ENCODE measurements around the gene WNT6.

The WNT6 gene

GRCh38 chr2:218893349-218894150, 33.9 kb downstream of the WNT6 start:
- DNase-seq (ENCODE audit: low read depth): no peak

- no peak for DNase-seq (ENCODE audit: low read depth)
Measured at GRCh38 chr2:218894151-218894879, 34.7 kb downstream of the WNT6 start.

GRCh38 chr2:218894880-218895157, 35.2 kb downstream of the WNT6 start:
- no peak for DNase-seq (ENCODE audit: low read depth)

- DNase-seq (ENCODE audit: low read depth): no peak
Measured at GRCh38 chr2:218895326-218895725, 35.7 kb downstream of the WNT6 start.

- no peak for DNase-seq (ENCODE audit: low read depth)
Measured at GRCh38 chr2:218895759-218896500, 36.3 kb downstream of the WNT6 start.

GRCh38 chr2:218896501-218897393, 37.1 kb downstream of the WNT6 start:
- DNase-seq (ENCODE audit: low read depth): no peak

GRCh38 chr2:218897394-218898108, 37.9 kb downstream of the WNT6 start:
- no peak for DNase-seq (ENCODE audit: low read depth)

GRCh38 chr2:218898109-218898878, 38.7 kb downstream of the WNT6 start:
- no peak for DNase-seq (ENCODE audit: low read depth)

GRCh38 chr2:218899147-218899546, 39.5 kb downstream of the WNT6 start:
- no peak for DNase-seq (ENCODE audit: low read depth)

- DNase-seq (ENCODE audit: low read depth): no peak
Measured at GRCh38 chr2:218902427-218902826, 42.8 kb downstream of the WNT6 start.

- DNase-seq (ENCODE audit: low read depth): no peak
Measured at GRCh38 chr2:218904176-218904575, 44.6 kb downstream of the WNT6 start.

- DNase-seq (ENCODE audit: low read depth): peak; percentile 50
Measured at GRCh38 chr2:218908721-218909619, 49.4 kb downstream of the WNT6 start.

GRCh38 chr2:218910741-218911140, 51.1 kb downstream of the WNT6 start:
- no peak for DNase-seq (ENCODE audit: low read depth)

GRCh38 chr2:218920504-218920903, 60.9 kb downstream of the WNT6 start:
- DNase-seq (ENCODE audit: low read depth): no peak

Measured in GM04504 (cell line).